Measurements from ENCODE around the gene RAB7A.
A peak's percentile ranks its signal among the peaks of the same experiment; 100 is the strongest.

Gene RAB7A

GRCh38 chr3:128726023-128727016 lies at the start of gene RAB7A:
Gene RAB7A, plus strand, starts transcription at chr3:128726183. Its CDS starts 69,185 bp downstream, at chr3:128795368.
- DNase-seq (ENCODE audit: low read depth in 2 of 2) = peak; percentile 90 to 94

GRCh38 chr3:128679338-128679737 lies 46.6 kb upstream of the RAB7A start:
- no peak for DNase-seq (ENCODE audit: low read depth in 2 of 2)

DNA sequence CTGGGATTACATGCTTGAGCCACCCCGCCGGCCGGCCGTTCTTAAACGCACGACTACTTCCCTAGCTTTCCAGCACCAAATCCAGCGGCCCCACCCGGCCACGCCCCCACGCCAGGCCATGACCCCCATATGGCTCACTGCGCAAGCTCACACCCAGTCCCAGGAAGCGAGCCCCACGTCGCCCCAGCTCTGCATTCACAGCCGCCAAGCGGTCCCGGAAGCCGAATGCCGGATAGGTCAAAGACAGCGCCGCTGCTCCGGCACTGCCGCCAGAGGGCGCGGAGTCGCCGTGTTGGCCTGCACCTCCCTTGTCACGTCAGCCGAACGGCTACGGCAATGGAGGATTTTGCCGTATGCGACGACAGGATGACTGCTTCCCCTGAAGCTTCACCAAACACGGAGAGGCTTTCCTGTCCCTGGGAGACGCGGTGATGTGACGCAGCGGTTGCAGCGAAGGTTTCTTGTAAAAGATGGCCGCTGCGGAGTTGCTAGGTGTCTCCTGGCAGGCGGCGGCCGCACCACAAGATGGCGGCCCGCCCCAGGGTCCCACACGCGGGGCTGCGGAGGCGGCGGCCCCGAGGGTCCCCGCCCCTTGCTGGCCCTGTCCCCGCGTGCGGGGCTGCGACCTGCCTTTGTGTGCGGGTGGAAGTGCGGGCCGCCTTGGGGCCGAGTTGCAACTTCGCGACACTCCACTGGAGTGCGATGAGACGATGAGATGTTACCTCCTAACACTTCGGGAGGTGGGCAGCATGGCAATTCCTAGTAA lies 45.2 kb upstream of the RAB7A start:
- DNase-seq (ENCODE audit: low read depth in 2 of 2) = peak; percentile 89 to 97

DNA sequence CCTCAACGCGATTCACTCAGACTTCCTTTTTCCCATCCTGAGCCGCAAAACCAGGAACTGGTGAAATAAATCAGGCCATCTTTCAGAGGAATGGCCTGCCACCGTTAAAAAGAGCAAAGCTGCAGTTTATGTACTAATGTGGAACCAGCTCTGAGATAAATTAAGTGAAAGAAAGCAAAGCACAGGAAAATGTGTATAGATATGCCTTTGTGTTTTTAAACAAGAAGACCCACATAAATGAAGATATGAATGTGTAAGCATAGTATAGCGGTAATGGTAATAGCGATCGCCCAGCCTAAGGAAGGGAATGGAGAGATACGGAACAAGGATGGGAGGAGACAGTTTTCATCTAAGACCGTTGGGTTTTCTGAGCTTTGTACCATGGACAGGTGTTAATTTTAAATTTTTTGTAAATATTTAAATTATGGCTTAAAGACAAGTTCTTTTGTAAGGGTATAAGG lies 44.6 kb upstream of the RAB7A start:
- no peak for DNase-seq (ENCODE audit: low read depth in 2 of 2)

- DNase-seq (ENCODE audit: low read depth in 2 of 2) = no peak
These were observed 42.0 kb upstream of the RAB7A start for GRCh38 chr3:128683957-128684356.

DNA sequence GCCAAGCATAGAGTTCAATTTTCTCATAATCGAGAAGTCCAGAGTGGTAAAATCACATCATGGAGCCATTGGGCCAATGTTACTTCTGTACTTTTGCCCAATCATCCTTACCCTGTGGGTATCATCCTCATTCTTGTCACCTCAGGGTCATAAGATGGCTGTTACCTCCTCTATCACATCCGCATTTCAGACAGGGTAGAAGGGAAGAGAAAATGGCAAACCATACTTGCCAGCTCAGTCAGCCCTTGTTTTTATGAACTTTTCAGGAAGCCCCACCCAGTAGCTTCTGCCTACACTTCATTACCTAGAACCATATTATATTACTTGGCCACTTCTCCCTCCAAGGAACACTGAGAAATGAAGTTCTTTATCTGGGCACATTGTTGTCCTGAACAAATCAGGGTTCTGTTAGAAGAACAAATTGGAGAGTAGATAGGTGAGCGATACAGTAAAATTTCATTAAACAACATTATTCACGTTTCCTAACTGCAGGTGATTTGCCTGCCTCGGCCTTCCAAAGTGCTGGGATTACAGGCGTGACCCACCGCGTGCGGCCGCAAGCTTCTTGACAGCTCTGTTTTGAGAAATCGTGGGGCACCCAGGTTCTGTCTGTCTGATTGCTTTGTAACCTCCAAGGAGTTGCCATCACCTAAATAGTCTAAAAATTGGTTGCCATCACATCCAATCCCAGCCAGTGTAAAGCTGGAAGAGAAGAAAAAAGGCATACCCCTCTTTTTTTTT lies 40.8 kb upstream of the RAB7A start:
- no peak for DNase-seq (ENCODE audit: low read depth in 2 of 2)

- DNase-seq (ENCODE audit: low read depth in 2 of 2) = no peak
These were observed 39.5 kb upstream of the RAB7A start for GRCh38 chr3:128686465-128686864.

DNA sequence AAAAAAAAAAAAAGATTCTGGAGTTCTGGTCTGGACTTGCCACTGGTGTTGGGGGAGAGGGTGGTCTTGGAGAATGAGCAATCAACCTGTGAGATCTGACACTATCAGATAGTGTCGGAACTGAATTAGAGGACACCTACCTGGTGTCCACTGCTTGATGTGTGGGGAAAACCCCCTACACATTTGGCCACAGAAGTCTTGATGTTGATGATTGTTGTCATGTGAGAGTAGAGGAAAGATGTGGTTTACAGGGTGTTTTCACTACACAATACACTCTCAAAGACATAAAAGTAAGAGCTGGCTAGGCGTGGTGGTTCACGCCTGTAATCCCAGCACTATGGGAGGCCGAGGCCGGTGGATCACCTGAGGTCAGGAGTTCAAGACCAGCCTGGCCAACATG lies 36.9 kb upstream of the RAB7A start:
- DNase-seq (ENCODE audit: low read depth in 2 of 2) = no peak

- no peak for DNase-seq (ENCODE audit: low read depth in 2 of 2)
These were observed 32.3 kb upstream of the RAB7A start for GRCh38 chr3:128693696-128694095.

- no peak for DNase-seq (ENCODE audit: low read depth in 2 of 2)
These were observed 28.6 kb upstream of the RAB7A start for GRCh38 chr3:128697341-128697740.

DNA sequence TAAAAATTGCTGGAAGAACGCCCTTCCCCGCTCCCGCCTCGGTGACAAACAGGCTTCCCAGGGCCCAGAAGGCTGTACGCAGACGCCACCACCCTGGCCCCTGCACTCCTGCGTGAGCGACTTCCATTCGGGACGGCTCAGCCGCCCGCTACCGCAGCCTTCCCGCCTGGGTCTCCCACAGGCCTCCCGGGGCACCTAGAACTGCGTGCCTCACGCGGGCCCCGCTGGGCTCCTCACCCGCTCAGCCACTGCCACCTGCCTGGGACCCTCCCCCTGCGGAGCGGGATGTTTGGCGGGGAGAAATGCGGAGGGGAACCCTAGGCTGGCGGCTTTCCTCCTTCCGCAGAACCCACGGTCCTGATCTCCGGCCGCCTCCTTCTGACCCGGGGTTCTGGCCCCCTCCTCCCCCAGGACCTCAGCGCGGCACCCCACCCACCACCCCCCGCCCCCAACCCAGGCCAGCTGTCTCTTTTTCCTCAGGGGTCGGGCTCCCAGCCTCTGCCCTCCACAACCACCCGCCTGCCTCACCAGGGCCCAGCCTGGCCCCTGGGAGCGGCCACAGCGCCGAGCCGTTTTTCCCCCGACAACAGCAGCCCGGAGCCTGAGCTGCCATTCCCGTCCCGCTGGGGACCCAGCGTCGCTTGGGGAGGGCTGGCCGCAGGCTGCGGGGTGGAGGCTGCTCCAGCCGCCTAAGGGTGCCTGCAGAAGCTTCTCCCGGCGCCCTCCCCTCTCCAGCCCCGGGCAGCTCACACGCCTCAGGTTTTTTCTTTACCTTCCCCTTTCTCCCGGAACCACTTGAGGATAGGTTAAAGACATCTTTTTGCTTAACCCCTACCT lies 27.6 kb upstream of the RAB7A start:
- DNase-seq (ENCODE audit: low read depth in 2 of 2) = no peak

GRCh38 chr3:128701342-128702212 lies 24.4 kb upstream of the RAB7A start:
- DNase-seq (ENCODE audit: low read depth in 2 of 2) = no peak

GRCh38 chr3:128702391-128702790 lies 23.6 kb upstream of the RAB7A start:
- DNase-seq (ENCODE audit: low read depth in 2 of 2) = no peak

DNA sequence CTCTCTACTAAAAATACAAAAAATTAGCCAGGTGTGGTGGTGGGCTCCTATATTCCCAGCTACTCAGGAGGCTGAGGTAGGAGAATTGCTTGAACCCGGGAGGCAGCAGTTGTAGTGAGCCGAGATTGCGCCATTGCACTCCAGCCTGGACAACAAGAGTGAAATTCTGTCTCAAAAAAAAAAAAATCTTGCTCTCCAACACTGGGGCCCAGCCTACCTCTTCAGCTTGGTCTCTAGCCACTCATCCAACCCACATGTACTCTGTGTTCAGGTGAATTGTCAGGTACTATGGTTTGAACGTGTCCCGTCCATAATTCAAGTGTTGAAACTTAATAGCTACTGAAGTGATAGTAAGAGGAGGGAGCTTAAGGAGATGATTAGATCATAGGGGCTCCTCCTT lies 22.4 kb upstream of the RAB7A start:
- DNase-seq (ENCODE audit: low read depth in 2 of 2) = no peak

- no peak for DNase-seq (ENCODE audit: low read depth in 2 of 2)
These were observed 19.8 kb upstream of the RAB7A start for GRCh38 chr3:128706086-128706615.

GRCh38 chr3:128707928-128708494 lies 18.0 kb upstream of the RAB7A start:
- DNase-seq (ENCODE audit: low read depth in 2 of 2) = no peak

GRCh38 chr3:128709038-128709437 lies 16.9 kb upstream of the RAB7A start:
- no peak for DNase-seq (ENCODE audit: low read depth in 2 of 2)

DNA sequence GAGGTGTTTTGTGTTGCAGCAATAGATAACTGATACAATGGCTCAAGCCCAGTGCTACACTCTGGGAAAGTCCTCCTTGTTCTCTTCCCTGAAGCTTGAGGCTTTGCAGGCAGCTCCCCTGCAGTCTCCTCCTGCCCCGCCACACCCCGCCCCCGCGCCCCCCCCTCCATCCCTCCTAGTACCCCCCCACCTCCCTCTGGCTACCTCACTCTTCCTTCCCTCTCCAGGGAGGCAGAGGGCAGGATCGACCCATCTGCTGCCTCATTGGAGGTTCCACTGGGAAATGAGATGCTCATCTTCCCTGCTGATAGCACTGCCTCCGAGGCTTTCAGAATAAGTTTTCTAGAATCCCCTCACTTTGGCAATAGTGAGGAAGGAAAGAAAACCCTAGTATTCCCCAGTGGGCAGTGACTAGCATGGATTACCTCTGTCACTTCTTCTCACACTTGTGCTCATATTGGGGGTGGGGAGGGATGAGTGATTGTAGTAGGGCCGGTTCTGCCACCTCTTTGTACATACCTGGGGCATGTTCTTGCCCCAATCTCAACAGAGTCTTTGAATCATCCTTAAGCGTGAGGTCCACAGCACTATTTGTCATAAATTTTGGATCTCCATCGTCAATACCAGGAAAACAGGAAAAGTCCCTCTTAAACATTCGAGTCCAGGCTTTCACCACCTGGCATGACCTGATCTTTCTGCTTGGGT lies 16.3 kb upstream of the RAB7A start:
- DNase-seq (ENCODE audit: low read depth in 2 of 2) = no peak
